DOHH2 (cell line): ENCODE measurements around the gene SPRY1.

Experiments used
- EZH2phosphoT487 ChIP-seq: fragments of 200-600 bp; sonication (generic); IDR thresholded peaks from 2 replicates; pipeline ENCODE4 v1.6.1; 2017; ENCODE audit warnings: borderline replicate concordance, mild to moderate bottlenecking, antibody characterized with exemption, low read length, moderate library complexity, mixed read lengths
- TF ChIP-seq, protein P1 (sequence below): fragments of 200-600 bp; sonication (generic); IDR thresholded peaks from one replicate; pipeline ENCODE4 v1.5.1; 2014; ENCODE audit warnings: antibody characterized with exemption, mild to moderate bottlenecking, low read depth, low read length; ENCODE audit not compliant: poor library complexity, severe bottlenecking

DNA sequence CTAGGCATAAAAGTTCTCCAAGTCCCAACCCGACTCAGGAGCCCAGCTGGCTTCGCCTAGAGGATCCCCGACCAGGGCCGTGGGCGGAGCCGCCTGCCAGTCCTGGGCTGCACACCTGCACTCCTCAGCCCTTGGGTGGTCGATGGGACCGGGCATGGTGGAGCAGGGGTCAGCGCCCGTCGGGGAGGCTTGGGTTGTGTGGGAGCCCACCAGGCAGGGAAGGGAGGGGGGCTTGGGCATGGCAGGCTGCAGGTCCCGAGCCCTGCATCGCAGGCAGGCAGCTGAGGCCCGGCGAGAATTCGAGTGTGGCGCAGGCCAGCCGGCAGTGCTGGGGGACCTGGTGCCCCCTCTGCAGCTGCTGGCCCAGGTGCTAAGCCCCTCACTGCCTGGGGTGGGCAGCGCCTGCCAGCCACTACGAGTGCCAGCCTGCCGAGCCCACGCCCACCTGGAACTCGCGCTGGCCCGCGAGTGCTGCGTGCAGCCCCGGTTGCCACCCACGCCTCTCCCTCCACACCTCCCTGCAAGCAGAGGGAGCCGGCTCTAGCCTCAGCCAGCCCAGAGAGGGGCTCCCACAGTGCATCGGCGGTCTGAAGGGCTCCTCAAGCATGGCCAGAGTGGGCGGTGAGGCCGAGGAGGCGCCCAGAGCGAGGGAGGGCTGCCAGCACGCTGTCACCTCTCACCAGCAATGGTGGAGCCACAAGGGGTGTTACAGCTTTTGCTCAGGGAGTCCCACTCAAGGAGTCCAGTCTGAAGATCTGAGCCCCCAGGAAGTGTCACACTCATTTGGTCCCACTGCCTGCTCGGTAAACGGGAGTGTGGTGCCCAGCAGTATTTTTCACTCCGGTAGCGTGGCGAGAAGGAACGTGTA, 38.9 kb downstream of the SPRY1 start:
- TF ChIP-seq, protein P1, sequence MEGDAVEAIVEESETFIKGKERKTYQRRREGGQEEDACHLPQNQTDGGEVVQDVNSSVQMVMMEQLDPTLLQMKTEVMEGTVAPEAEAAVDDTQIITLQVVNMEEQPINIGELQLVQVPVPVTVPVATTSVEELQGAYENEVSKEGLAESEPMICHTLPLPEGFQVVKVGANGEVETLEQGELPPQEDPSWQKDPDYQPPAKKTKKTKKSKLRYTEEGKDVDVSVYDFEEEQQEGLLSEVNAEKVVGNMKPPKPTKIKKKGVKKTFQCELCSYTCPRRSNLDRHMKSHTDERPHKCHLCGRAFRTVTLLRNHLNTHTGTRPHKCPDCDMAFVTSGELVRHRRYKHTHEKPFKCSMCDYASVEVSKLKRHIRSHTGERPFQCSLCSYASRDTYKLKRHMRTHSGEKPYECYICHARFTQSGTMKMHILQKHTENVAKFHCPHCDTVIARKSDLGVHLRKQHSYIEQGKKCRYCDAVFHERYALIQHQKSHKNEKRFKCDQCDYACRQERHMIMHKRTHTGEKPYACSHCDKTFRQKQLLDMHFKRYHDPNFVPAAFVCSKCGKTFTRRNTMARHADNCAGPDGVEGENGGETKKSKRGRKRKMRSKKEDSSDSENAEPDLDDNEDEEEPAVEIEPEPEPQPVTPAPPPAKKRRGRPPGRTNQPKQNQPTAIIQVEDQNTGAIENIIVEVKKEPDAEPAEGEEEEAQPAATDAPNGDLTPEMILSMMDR, result no peak
- TF ChIP-seq EZH2phosphoT487, result no peak
